Activated CD8-positive, alpha-beta T cell treated with anti-CD3 and anti-CD28 coated beads, Interleukin-2, amount 10 ng/mL, durations not matched to agents 7 days and 5 days (primary cell): ENCODE results near the gene CYB5D1. TPM values are rescaled to one million over a fixed set of nuclear protein-coding genes. Genes with fewer than 3 reads are reported as not detected.
A peak's percentile ranks its signal among the peaks of the same experiment; 100 is the strongest.

Experiments used
- ATAC-seq: fragments of 150-1000 bp; cut with Tn5 transposase; one replicate; pipeline ENCODE4 v1.10.0; 2021; ENCODE audit warnings: moderate library complexity
- CTCF ChIA-PET: fragments of 350-600 bp; sonication (Branson Sonifier 250); formaldehyde crosslinking; loops from one replicate; lab custom pipeline; 2021; ENCODE audit warnings: antibody characterized with exemption; lab: Charles Lee
- POLR2A ChIA-PET: fragments of 350-600 bp; sonication (Branson Sonifier 250); formaldehyde crosslinking; loops from one replicate; lab custom pipeline; 2021; ENCODE audit warnings: antibody characterized with exemption; lab: Charles Lee
- DNase-seq: peaks from one replicate; pipeline ENCODE4 v3.0.0-alpha.2; 2020
- H3K27ac Mint-ChIP-seq: one replicate; pipeline ENCODE4 v1.8.0; 2021; ENCODE audit warnings: mild to moderate bottlenecking, mixed read lengths
- H3K27me3 Mint-ChIP-seq: one replicate; pipeline ENCODE4 v1.8.0; 2021; ENCODE audit warnings: low read depth, mixed read lengths
- H3K36me3 Mint-ChIP-seq: one replicate; pipeline ENCODE4 v1.8.0; 2021; ENCODE audit warnings: low read depth, mixed read lengths
- H3K4me1 Mint-ChIP-seq: one replicate; pipeline ENCODE4 v1.8.0; 2021; ENCODE audit warnings: low read depth, mixed read lengths
- H3K4me3 Mint-ChIP-seq: one replicate; pipeline ENCODE4 v1.8.0; 2021; ENCODE audit warnings: mild to moderate bottlenecking, mixed read lengths
- H3K9me3 Mint-ChIP-seq: one replicate; pipeline ENCODE4 v1.8.0; 2022; ENCODE audit warnings: mixed read lengths; ENCODE audit not compliant: insufficient read depth
- total RNA-seq, 2 experiments: library from RNA; stranded (reverse); gene quantifications; one replicate each; pipeline ENCODE4 v1.2.3, GENCODE V29; 2021

Gene CYB5D1
- total RNA-seq, 2 experiments from 2014 or later, result 9.8 to 11.2 TPM

DNA sequence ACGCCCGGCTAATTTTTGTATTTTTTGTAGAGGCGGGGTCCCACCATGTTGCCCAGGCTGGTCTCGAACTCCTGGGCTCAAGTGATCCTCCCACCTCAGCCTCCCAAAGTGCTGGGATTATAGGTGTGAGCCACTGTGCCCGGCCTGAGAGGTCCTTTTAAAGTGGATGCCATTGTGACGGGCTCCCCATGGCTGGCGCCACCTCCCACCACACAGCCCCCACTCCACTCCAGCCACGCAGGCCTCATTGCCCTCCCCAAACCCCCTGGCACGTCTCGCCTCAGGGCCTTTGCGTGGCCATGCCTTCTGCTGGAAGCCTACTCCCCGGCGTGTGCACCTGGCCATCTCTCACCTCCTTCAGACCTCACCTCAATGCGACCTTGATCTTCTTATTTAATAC, 35.7 kb upstream of the CYB5D1 start:
- POLR2A ChIA-PET, result no interaction called here
- ATAC-seq, result no peak

DNA sequence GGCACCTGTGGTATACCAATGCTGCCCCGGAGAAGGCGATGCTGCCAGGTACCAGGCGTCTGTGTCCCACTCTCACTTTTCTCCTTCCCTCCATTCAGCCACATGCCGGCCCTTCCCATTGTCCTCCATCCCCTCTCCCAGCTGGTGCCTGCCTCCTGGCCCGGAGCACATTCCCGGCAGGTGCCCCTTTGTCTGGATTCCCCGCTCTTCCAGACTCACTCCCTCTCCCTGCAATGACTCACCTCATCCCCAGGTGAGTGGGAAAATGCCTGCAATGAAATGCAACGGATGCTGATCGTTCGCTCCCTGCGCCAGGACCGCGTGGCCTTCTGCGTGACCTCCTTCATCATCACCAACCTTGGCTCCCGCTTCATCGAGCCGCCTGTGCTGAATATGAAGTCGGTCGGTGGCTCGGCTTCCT, 34.2 kb upstream of the CYB5D1 start:
- CTCF ChIA-PET, result interaction anchor here (0.9 to 4.5 kb wide), 8 partner anchors 11 to 218 kb away, joined by 3 to 52 read pairs (median 8); partner anchors contain the start of genes CNTROB, KDM6B and NAA38
- no peaks in the 10 kb centered on the region for H3K9me3 Mint-ChIP-seq
- DNase-seq (no peak), ATAC-seq (no peak)
- H3K27ac Mint-ChIP-seq, result no peak overlapping the region
- no peak overlapping the region for H3K4me3 Mint-ChIP-seq
- peaks cover 10% of the 10 kb centered on the region for H3K27me3 Mint-ChIP-seq
- POLR2A ChIA-PET, result no interaction called here
- H3K36me3 Mint-ChIP-seq, result no peaks in the 10 kb centered on the region
- no peaks in the 10 kb centered on the region for H3K4me1 Mint-ChIP-seq

More for the DNA sequence above, 35.7 kb upstream of the CYB5D1 start:
- Mint-ChIP-seq H3K9me3 (no peaks in the 10 kb centered on the region), H3K4me1 (no peaks in the 10 kb centered on the region), H3K27ac (no peak overlapping the region), H3K27me3 (peaks cover 5% of the 10 kb centered on the region), H3K36me3 (no peaks in the 10 kb centered on the region), H3K4me3 (no peak overlapping the region)
- DNase-seq, result no peak
- CTCF ChIA-PET, result interaction anchor here (0.6 to 4.5 kb wide), 6 partner anchors 9 to 220 kb away, joined by 3 to 52 read pairs (median 9); partner anchors contain the start of genes KDM6B and TP53

DNA sequence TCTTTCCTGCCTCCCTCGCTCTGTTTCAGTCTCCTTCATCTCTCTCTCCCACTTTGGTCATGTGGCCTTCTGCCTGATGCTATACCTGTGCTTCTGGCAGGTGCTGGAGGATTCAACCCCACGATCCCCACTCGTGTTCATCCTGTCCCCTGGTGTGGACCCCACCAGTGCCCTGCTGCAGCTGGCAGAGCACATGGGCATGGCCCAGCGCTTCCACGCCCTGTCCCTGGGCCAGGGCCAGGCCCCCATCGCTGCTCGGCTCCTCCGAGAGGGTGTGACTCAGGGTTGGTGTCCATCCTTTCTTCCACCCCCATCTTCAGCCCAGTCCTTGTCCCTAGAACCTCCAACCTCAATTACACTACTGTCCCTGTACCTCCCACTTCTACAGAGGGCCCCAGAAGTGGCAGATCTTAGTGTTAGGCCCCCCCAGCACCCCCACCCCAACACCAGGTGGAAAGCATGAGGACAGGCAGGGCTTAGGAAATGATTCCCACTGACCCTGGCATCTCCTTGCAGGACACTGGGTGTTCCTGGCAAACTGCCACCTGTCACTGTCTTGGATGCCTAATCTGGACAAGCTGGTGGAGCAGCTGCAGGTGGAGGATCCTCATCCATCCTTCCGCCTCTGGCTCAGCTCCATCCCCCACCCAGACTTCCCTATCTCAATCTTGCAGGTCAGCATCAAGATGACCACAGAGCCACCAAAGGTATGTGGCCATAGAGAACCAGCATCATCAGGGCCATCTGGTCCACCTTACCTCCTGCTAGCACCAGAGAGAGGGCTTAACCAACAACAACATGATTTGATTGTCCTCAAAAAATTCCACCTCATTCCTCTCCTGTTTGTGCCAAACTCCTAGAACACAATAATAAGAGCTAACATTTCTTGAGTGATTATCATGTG, 33.5 kb upstream of the CYB5D1 start:
- ATAC-seq, result no peak
- CTCF ChIA-PET, result interaction anchor here (0.9 to 4.5 kb wide), 10 partner anchors 11 to 233 kb away, joined by 3 to 52 read pairs (median 4); partner anchors contain the start of gene KDM6B
- Mint-ChIP-seq H3K36me3 (no peaks in the 10 kb centered on the region), H3K4me3 (no peak overlapping the region), H3K27me3 (peaks cover 12% of the 10 kb centered on the region), H3K9me3 (no peaks in the 10 kb centered on the region), H3K27ac (no peak overlapping the region), H3K4me1 (no peaks in the 10 kb centered on the region)
- no peak for DNase-seq
- POLR2A ChIA-PET, result no interaction called here

DNA sequence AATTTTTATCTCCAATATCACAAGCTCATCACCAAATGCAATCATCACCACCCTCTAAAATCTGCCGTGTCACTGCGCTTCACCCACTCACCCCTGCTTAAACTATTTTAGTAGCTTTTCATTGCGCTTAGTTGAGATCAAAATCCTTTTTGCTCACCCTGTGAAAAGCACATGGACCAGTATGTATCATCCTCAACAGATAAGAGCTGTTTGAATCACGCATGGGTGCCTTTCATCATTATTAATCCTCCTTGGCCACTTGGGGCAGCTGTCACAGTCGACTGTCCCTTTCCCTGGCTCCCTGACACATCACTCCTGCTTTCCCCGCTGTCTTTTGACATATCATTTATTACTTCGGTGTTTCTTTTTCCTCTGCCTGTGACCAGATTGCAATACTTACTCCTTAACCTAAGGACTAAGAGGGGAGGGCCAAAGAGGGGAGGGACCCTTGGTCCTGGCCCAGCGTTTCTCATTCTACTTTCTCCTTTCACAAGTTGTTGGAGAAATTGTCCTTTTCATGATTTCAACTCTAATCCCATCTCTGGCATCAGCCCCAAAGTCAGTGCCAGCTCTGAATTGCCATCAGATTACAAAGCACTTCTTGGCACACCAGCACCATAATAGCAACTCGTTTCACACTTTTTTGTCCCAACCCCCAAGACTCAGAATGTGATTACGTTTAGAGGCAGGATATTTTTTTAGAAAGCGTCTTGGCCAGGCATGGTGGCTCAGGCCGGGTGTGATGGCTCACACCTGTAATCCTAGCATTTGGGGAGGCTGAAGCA, 32.4 kb upstream of the CYB5D1 start:
- CTCF ChIA-PET, result interaction anchor here (0.9 to 4.5 kb wide), 10 partner anchors 10 to 232 kb away, joined by 3 to 52 read pairs (median 4); partner anchors contain the start of genes KDM6B and NAA38
- DNase-seq, result no peak
- peaks cover 18% of the 10 kb centered on the region for H3K27me3 Mint-ChIP-seq
- H3K27ac Mint-ChIP-seq, result no peak overlapping the region
- no peaks in the 10 kb centered on the region for H3K9me3 Mint-ChIP-seq
- POLR2A ChIA-PET, result interaction anchor here (0.5 to 1.2 kb wide), 2 partner anchors 10 to 141 kb away, joined by 3 to 4 read pairs; no protein-coding TSS in a partner anchor
- H3K4me1 Mint-ChIP-seq, result no peaks in the 10 kb centered on the region
- H3K36me3 Mint-ChIP-seq, result no peaks in the 10 kb centered on the region
- ATAC-seq, result no peak
- H3K4me3 Mint-ChIP-seq, result no peak overlapping the region

DNA sequence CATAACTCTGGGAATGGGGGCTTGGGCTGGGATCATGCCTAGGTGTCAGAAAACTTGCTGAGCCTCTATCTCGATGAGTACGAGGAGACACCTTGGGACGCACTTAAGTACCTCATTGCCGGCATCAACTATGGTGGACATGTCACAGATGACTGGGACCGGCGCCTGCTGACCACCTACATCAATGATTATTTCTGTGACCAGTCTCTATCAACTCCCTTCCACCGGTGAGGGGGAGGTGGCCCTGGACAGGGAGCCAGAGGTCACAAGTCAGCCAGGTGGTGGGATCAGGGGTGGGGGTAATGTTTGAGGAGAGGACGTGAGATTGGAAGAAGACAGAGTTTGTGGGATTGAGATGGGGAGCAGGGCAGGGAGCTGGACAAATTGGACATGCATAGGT, 27.2 kb upstream of the CYB5D1 start:
- no peak for ATAC-seq
- no peak for DNase-seq
- Mint-ChIP-seq H3K4me3 (no peak overlapping the region), H3K9me3 (no peaks in the 10 kb centered on the region), H3K4me1 (peaks cover 15% of the 10 kb centered on the region), H3K27me3 (peaks cover 23% of the 10 kb centered on the region), H3K27ac (no peak overlapping the region), H3K36me3 (no peaks in the 10 kb centered on the region)
- ChIA-PET CTCF (interaction anchor here (1.0 to 2.0 kb wide), 2 partner anchors 8 to 21 kb away, joined by 4 read pairs; no protein-coding TSS in a partner anchor), POLR2A (no interaction called here)

DNA sequence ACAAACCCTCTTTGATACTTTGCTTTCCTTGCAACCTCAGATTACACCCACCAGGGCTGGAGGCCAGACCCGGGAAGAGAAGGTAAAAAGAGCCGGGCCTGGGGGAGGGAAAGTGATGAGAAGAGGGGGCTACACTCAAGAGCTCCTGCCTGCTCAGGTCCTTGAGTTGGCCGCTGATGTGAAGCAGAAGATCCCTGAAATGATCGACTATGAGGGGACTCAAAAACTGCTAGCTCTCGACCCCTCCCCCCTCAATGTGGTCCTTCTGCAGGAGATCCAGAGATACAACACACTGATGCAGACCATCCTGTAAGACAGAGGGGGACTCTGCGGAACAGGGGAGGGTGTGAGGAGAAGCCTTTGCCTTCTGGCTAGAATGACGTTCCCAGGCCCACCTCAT, 26.6 kb upstream of the CYB5D1 start:
- H3K27me3 Mint-ChIP-seq, result peaks cover 23% of the 10 kb centered on the region
- H3K36me3 Mint-ChIP-seq, result no peaks in the 10 kb centered on the region
- no peak overlapping the region for H3K27ac Mint-ChIP-seq
- no peaks in the 10 kb centered on the region for H3K9me3 Mint-ChIP-seq
- no peak overlapping the region for H3K4me3 Mint-ChIP-seq
- H3K4me1 Mint-ChIP-seq, result peaks cover 19% of the 10 kb centered on the region
- ATAC-seq (no peak), DNase-seq (no peak)
- ChIA-PET POLR2A (no interaction called here), CTCF (interaction anchor here (1.0 to 2.0 kb wide), 2 partner anchors 9 to 20 kb away, joined by 4 read pairs; no protein-coding TSS in a partner anchor)

DNA sequence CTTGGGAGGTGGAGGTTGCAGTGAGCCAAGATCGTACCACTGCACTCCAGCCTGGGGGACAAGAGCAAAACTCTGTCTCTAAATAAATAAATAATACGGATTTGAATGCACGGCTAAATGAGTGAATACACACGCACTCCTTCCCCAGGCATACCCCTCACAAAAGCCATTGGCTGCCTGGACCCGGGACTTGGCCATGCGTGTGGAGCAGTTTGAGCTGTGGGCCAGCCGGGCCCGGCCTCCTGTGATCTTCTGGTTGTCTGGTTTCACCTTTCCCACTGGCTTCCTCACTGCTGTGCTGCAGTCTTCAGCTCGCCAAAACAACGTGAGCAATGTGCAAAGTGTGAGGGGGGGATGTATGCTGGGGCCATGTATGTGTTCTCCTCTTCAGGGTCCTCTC, 25.4 kb upstream of the CYB5D1 start:
- H3K9me3 Mint-ChIP-seq, result no peaks in the 10 kb centered on the region
- ATAC-seq, result no peak
- peaks cover 17% of the 10 kb centered on the region for H3K27me3 Mint-ChIP-seq
- no peak overlapping the region for H3K27ac Mint-ChIP-seq
- POLR2A ChIA-PET, result interaction anchor here (0.7 kb wide), 1 partner anchor 343 kb away, joined by 3 read pairs; no protein-coding TSS in a partner anchor
- DNase-seq, result no peak
- no peak overlapping the region for H3K4me3 Mint-ChIP-seq
- peaks cover 31% of the 10 kb centered on the region for H3K4me1 Mint-ChIP-seq
- CTCF ChIA-PET, result interaction anchor here (0.6 to 6.8 kb wide), 6 partner anchors 8 to 409 kb away, joined by 3 to 52 read pairs (median 4); partner anchors contain the start of gene NAA38
- H3K36me3 Mint-ChIP-seq, result no peaks in the 10 kb centered on the region

DNA sequence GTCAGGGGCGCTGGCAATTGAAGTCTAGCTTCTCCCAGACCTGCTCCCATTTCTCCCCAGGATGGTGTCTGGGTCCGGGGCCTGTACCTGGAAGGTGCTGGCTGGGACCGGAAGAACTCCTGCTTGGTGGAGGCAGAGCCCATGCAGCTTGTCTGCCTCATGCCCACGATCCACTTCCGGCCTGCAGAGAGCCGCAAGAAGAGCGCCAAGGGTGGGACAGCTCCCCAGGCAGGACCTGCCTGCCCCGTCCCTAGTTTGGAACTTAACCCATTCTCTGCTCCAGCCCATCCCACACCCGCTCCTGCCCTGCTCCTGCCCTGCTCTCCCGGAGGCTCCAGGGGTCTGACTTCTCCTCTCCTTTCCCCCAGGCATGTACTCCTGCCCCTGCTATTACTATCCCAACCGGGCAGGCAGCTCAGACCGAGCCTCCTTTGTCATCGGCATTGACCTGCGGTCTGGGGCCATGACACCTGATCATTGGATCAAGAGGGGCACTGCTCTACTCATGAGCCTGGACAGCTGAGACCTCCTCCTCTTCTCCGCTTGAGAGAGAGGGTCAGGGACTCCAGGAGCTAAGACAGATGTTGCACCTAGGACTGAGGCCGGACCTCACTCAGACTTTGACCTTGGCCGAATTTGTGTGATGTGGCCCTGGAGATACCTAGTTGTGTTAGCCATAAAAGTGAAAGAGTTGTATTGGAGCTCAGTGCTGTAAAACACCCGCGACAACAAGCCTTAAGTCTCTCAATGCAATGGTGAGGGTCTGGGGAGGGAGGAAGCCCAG, 24.6 kb upstream of the CYB5D1 start:
- Mint-ChIP-seq H3K27ac (peak overlapping the region; percentile 56), H3K36me3 (no peaks in the 10 kb centered on the region), H3K9me3 (no peaks in the 10 kb centered on the region), H3K4me3 (peak overlapping the region; percentile 90), H3K27me3 (peaks cover 14% of the 10 kb centered on the region), H3K4me1 (peaks cover 36% of the 10 kb centered on the region)
- ATAC-seq (no peak), DNase-seq (no peak)
- ChIA-PET CTCF (interaction anchor here (0.7 to 6.8 kb wide), 17 partner anchors 9 to 241 kb away, joined by 3 to 52 read pairs (median 4); partner anchors contain the start of genes CYB5D1, NAA38, TP53 and WRAP53), POLR2A (interaction anchor here (0.6 to 3.2 kb wide), 5 partner anchors 12 to 342 kb away, joined by 3 to 20 read pairs (median 3); partner anchors contain the start of genes CYB5D1, NAA38 and TP53)

DNA sequence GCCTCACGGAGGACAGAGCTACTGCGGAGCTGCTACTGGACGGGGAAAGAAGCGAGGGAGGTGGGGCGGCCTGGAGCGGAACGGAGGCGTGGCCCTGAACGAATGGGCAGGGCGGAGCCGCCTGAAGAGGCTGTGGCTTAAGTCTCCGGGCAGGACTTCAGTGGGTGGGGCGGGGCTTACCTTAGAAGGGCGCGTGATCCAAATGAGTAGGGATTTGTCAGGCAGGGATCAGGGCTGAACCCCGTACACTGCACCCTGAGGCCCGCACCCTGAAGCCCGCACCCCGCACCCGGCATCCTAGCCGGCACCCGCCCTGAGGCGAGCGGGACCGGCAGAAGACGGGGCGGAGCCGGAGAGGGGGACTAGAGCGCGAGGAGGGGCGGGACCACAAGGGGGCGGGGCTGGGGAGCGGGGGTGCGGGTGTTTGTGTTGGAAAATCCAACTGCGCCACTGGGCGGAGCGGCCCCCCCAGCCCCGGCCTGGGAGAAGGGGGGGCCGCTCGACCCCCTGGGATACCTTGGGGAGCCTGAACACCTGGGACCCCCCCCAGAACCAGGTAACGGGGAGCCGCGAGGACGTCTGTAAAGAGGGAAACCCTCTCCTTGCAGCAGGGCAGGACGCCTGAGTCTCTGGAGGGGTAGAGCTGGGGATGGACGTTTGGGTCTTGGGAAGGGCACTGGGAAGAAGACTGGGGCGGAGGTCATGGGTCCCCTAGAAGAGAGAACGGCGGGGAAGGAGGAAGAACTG, 23.8 kb upstream of the CYB5D1 start, which contains the start of gene KDM6B:
Gene KDM6B (plus strand): TSS at position 423 of the 747 bp plus-strand sequence. CDS start 11,338 bp downstream, outside the sequence.
- H3K9me3 Mint-ChIP-seq, result no peaks in the 10 kb centered on the region
- CTCF ChIA-PET, result interaction anchor here (0.6 to 6.8 kb wide), 23 partner anchors 10 to 285 kb away, joined by 3 to 52 read pairs (median 5); partner anchors contain the start of genes CYB5D1, NAA38, TP53 and WRAP53
- H3K4me3 Mint-ChIP-seq, result peak within 1 kb of the TSS; percentile 90
- peak; percentile 74 for ATAC-seq
- H3K4me1 Mint-ChIP-seq, result peaks cover 43% of the 10 kb centered on the region
- DNase-seq, result peak; percentile 92
- no peaks in the 10 kb centered on the region for H3K36me3 Mint-ChIP-seq
- POLR2A ChIA-PET, result interaction anchor here (0.8 to 3.2 kb wide), 5 partner anchors 9 to 23 kb away, joined by 3 to 20 read pairs (median 3); partner anchors contain the start of genes CYB5D1 and NAA38
- peaks cover 14% of the 10 kb centered on the region for H3K27me3 Mint-ChIP-seq
- peak within 1 kb of the TSS; percentile 94 for H3K27ac Mint-ChIP-seq
